GM10248 (cell line): Measurements from ENCODE around the gene CUL9.

ENCODE experiments used
- CTCF ChIA-PET: fragments of 300-600 bp; sonication (Branson Sonifier 250); formaldehyde crosslinking; extraction: SDS; loops from one replicate; lab custom pipeline; 2021; ENCODE audit warnings: antibody characterized with exemption; lab: Yijun Ruan, JAX
- POLR2A ChIA-PET: fragments of 350-650 bp; sonication (Branson Sonifier 250); formaldehyde crosslinking; extraction: SDS; loops from one replicate; lab custom pipeline; 2020; ENCODE audit warnings: antibody characterized with exemption; lab: Yijun Ruan, JAX
- DNase-seq: peaks from one replicate; pipeline ENCODE4 v3.0.0; 2012; ENCODE audit errors: extremely low spot score
- CTCF ChIP-seq: IDR thresholded peaks from 2 replicates; pipeline ENCODE4 v1.5.1; 2012; ENCODE audit warnings: mild to moderate bottlenecking, low read depth; ENCODE audit errors: extremely low read depth, missing control alignments, control extremely low read depth

CUL9 gene

GRCh38 chr6:43211955-43212354 lies 30.0 kb downstream of the CUL9 start:
- CTCF ChIA-PET, result interaction anchor here (1.0 to 3.2 kb wide), 4 partner anchors 11 to 294 kb away, joined by 3 to 18 read pairs (median 4); partner anchors contain the start of gene DNPH1
- POLR2A ChIA-PET, result no interaction called here
- no peak for DNase-seq
- no peak for TF ChIP-seq CTCF

GRCh38 chr6:43213431-43213830 lies 31.4 kb downstream of the CUL9 start:
- TF ChIP-seq CTCF, result no peak
- ChIA-PET POLR2A (no interaction called here), CTCF (interaction anchor here (1.0 to 3.2 kb wide), 2 partner anchors 10 to 16 kb away, joined by 3 to 18 read pairs; partner anchors contain the start of gene DNPH1)
- no peak for DNase-seq

GRCh38 chr6:43215066-43215465 lies 33.1 kb downstream of the CUL9 start:
- POLR2A ChIA-PET, result interaction anchor here (0.7 kb wide), 1 partner anchor 183 kb away, joined by 4 read pairs; no protein-coding TSS in a partner anchor
- CTCF ChIA-PET, result interaction anchor here (1.1 to 3.2 kb wide), 2 partner anchors 9 to 14 kb away, joined by 5 to 18 read pairs; partner anchors contain the start of gene DNPH1
- DNase-seq, result no peak
- TF ChIP-seq CTCF, result no peak

GRCh38 chr6:43216200-43216599 lies 34.2 kb downstream of the CUL9 start:
- ChIA-PET POLR2A (no interaction called here), CTCF (interaction anchor here (1.0 to 1.1 kb wide), 2 partner anchors 8 to 12 kb away, joined by 5 to 6 read pairs; partner anchors contain the start of gene DNPH1)
- no peak for TF ChIP-seq CTCF
- no peak for DNase-seq

GRCh38 chr6:43217351-43217750 lies 35.4 kb downstream of the CUL9 start:
- TF ChIP-seq CTCF, result no peak
- ChIA-PET CTCF (interaction anchor here (4.8 kb wide), 1 partner anchor 13 kb away, joined by 36 read pairs; the partner anchor contains the start of gene DNPH1), POLR2A (no interaction called here)
- no peak for DNase-seq

- ChIA-PET CTCF (interaction anchor here (1.4 to 4.8 kb wide), 2 partner anchors 11 to 75 kb away, joined by 3 to 36 read pairs; partner anchors contain the start of gene DNPH1), POLR2A (interaction anchor here (0.5 kb wide), 1 partner anchor 119 kb away, joined by 5 read pairs; no protein-coding TSS in a partner anchor)
- no peak for DNase-seq
- TF ChIP-seq CTCF, result no peak
Measured at GRCh38 chr6:43219119-43219518, 37.1 kb downstream of the CUL9 start.
